ENCODE measurements around the gene CSTB.
A peak's percentile ranks its signal among the peaks of the same experiment; 100 is the strongest.

The CSTB gene

DNA sequence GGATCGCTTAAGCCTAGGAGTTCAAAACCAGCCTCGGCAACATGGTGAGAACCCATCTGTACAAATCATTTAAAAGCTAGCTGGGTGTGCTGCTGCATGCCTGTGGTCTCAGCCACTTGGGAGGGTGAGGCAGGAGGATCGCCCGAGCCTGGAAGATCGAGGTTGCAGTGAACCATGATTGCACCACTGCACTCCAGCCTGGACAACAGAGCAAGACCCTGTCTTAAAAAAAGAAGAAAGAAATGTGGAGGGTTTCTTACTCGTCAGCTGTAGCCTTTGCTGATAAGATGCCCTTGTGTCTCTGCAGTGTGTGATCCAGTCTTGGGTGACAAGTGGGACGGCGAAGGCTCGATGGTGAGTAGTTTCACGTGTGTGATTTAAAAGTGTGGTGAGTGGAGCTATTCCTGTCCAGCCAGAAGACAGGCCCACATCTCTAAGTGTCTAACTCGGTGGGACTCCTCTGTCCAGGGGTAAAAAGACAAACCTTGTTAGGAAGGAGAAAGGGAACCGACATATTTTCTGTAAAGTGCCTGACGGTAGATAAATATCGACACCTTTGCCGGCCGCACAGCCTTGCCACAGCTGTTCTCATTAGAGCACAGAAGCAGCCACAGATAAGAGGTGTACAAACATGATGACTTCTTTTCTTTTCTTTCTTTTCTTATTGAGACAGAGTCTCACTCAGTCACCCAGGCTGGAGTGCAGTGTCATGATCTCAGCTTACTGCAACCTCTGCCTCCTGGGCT lies 30.2 kb downstream of the CSTB start:
- no peak for DNase-seq

DNA sequence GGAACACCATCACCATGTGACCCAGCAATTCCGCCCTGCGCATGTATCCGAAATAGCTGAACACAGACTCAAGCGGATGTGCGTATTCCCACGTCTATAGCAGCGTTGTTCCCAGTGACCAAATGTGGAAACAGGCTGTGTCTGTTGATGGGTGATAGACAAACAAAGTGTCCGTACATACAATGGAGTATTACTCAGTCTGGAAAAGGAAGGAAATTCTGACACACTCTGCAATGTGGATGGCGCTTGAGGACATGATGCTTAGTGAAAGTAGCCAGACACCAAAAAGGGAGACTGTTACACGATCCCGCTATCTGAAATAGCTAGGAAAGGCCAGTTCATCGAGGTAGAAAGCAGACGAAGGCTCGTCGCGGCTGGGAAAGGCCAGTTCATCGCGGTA lies 31.4 kb downstream of the CSTB start:
- DNase-seq, result no peak

DNA sequence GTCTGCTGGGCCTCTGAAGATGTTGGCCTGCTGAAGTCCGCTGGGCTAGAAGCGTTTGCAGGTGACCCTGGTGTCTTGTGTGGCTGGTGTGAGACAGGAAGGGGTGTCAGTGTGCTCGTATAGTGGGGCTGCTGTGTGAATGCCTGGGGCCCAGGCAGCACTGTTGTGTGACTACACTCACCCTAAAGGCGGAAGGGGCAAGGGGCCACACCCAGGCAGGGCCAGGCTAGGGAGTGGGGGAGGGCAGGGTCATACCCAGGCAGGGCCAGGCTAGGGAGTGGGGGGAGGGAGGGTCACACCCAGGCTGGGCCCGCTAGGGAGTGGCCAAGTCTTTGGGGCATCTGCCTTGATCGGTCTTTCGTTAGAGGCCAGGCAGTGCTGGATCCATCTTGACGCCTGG lies 32.2 kb downstream of the CSTB start:
- no peak for DNase-seq

DNA sequence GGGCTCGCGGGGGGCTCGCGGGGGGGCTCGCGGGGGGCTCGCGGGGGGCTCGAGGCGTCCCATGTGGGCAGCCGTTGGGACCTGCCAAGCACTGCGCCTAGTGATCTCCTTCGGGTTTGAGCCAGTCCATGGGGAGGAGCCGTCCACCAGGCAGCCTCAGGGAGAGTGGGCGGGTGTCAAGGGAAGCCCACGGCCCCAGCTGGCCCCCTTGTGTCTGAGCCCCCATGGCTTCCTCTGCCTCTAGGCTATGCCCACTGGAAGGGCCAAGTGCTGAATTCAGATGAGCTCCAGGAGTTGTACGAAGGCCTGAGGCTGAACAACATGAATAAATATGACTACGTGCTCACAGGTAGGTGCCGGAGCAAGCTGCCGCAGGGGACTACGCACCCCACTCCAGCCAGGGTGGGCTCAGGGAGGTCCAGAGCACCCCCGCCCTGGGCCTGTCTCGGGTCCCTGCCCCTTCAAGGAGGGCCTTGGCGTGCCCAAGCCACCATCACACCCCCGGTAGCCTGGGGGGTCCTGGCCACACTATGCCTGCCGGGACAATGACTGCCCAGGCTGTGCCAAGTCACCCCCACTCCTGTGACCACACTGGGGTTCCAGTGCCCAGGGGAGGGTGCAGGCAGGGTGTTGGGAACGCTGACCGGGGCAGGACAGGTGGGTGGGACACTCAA lies 34.5 kb downstream of the CSTB start:
- DNase-seq, result no peak

DNA sequence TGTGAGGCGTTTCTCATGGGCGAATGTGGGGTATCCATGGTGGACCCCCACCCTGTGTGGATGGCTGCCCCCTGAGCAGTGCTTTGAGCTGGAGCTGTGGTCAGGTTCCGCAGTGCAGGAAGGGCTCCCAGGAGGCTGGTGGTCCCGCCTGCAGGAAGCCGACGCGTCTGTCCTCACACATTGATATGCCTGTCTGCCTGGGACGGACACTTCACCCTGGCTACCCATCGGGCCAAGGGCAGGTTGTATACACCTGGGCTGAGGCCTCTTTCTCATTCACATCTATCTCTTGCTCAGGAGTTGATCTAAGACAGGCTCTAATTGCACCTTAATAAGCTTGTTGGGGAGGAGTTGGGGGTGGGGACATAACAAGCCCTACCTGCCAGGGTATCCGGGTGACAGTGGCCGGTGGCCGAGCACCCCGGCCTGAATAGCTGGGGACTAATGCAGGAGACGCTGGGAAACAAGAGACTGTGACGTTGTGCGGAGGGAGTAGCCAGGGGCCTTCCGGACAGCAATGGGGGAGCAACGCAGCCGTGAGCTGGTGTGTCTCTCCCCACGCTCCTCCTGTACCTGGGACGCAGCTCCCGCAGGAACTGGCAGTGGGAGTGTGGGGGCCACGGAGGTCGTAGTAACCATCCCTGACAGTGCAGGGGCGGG lies 35.5 kb downstream of the CSTB start:
- no peak for DNase-seq

DNA sequence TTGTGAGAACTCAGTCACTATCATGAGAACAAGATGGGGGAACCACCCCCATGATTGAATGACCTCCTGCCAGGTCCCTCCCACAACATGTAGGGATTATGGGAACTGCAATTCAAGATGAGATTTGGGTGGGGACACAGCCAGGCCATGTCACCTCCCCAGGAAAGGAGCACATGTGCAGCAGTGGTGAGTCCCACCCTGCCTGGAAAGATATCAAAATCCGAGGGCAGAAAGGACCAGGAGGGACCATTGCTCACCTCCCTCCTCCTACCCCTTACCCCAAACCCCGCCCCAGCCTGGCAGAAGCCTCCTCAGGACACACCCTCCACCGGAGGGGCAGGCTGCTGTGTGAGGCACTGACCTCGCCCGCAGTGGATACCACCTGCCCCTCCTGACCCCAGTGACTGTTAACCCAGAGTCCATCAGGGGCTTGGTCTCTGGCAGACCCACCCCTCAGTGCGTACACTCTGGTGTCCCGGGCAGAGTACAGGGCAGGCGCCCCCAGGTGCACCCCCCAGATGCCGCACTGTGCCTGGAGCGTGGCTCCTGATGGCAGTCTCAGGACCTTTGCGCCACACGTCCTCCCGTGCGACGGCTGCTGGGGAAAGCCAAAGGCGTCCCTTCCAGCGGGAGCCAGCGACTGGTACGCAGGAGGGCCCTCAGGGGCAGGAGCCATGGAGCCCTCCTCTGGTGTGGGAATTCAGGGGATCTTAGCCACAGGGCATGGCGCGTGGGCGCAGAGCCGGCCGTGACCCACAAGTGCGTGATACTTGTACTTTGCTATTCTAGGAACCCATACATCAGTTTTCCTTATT lies 36.3 kb downstream of the CSTB start:
- no peak for DNase-seq

DNA sequence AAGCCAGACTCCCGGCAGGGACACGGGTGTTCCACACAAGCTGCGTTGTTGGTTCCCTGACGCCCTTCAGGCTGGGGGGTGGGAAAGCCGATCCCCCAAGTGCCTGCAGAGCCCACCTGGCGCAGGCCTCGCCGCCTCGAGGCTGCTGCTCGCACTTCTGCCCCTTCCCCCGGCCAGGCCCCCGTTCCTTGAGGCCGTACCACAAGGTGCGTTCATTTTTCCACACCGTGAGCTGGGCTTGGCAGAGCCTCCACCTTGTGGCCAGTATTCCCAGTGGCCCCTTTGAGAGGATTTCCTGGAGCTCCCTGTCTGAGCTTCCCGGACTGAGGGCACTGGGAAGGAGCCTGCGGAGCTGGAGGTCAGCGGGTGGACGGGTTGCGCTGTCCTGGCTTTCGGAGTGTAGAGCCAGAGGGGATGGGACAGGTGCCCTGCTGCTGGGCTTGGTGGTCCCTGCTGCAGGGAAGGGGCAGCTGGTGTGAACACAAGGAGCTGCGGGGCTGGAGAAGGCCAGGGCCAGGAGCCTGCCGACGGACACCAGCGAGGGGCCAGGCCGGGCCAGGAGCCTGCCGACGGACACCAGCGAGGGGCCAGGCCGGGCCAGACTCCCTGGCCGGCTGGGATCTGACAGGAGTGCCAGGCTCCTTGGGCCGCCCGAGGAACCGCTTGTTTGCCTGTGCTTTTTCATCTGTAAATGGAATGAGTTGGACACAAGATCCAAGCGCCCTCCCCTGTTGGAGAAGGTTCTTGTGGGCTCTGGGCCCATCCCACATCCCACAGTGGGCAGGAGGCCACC lies 38.8 kb downstream of the CSTB start:
- DNase-seq, result no peak

DNA sequence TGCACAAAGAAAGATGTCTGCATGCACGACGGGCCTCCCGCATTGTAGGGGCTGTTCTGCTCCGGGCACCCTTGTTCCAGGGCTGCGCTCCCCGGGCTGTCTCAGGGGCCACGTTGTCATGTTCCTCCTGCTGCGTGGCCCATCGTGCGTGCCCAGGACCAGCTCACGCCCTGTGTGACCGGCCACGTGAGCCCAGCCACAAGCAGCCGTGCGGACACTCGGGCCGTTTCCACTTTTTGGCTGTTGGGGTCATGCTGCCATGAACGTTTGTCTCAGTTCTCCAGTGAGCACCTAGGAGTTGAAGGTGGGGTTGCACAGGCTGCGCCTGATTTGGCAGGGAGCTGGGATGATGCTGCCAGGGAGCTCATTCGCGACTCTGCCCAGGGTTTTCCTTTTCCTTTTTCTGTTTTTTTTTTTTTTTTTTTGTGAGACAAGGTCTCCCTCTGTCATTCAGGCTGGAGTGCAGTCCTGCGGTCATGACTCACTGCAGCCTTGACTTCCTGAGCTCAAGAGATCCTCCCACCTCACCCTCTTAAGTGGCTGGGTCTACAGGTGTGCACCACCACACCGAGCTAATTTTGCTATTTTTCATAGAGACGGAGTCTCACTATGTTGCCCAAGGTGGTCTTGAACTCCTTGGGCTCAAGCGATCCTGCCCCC lies 39.8 kb downstream of the CSTB start:
- no peak for DNase-seq

DNA sequence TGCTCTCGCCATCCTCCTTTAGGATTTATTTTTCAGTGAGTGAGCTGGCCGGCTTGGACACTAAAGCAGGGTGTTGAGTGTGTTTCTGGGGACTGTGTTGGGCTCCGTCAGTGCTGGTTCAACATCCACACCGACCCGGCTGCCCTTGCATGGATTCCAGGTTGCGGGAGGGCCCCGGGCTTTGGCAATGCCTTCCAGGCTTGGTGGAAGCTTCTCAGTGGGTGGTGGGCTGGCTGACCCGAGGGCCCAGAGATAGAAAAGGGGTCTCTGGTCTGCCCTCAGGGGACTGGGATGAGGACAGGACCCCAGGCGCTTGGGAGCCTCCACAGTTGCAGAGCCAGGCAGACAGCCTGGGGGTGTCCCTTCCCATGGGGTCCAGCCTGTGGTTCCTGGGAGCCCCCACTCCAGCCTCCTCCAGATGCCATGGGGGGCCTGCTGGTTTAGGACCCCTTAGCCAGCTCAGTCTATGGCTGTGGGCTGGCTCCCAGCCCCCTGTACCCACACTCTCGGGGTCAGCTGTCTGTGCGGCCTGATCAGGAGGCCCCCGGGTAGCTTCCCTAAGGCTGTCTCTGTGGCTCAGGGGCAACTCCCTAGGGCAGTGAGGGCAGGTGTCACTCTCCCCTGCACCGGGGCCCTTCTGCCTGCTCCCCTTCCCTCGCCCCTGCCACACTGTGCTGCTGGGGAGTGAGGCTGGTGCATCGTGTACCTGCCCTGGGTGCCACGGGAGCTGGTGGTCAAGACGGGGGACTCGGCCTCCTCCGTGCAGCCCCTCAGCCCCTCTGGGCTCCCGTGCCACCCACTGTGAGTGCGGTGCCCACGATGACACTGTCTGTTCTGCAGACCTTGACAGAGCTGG lies 40.6 kb downstream of the CSTB start:
- no peak for DNase-seq

DNA sequence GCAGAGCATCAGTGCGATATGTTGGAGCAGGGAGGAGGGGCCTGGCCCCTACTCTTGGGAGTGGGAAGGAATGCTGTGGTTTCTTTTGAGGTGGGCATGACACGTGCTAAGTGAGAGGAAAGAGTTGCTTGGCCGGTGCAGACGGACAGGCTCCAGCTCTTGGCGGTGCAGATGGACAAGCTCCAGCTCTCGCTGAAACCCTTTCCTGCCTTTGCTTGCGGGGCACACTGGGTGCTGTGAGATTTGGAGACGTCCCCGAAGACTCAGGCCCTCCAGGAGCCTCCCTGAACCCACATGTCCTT lies 41.2 kb downstream of the CSTB start:
- DNase-seq, result no peak

DNA sequence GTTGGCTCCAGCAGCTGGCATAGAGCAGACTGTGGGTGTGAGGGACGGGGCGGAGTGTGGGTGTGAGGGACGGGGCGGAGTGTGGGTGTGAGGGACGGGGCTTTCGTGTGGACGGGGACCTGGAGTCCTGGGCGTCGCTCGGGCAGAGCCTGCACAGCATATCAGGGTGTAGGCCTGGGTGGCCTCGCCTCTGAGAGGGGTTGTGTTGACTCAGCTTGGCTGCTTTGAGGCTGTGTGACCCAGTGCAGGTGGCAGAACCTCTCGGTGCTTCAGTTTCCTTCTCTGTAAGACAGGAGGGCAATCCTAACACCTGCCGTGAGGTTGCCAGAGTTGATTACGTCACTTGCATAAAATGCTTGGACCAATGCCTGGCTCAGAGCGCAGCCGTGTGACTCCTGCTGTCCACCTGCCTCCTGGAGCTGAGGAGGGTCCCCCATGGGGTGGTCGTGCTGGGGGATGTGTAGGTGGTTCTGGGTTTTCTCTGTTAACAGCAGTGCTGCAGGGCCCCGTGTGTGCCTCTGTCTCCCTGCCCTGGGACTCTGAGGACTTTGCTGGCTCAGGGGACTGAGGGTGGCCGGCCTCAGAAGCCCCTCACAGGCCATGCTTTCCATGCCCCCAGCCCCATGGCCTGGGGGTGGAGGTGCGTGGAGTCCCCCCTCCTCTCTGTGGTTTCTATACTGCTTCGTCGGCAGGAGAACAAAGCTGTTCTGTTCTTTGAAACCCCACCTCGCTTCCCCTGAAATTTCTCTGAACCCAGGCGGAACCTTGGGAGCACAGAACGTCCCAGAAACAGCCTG lies 41.8 kb downstream of the CSTB start:
- DNase-seq, result no peak

DNA sequence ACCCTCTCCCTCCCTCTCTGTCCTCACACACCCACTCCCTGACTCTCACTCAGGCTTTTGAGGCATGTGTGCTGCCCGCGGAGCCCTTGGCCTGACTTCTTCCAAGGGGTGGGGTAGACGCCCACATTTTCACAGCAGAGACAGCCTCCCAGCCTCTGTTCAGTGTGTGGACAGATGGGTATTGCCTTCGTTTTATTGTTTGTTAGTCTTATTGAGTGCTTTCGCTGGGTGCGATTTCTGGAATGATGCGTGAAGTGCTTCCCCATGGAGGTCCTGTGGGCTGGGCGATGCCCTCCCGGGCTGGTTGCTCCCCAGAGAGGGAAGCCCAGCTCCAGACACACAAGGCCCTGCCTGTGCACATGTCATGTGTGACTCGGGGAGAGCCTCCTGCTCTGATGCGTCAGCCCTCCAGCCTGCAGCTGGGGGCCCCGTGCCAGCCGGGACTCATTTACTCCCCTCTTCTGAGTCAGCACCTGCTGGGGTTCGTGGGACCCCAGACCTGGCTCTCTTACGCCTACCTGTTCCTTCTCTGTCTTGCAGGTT lies 42.5 kb downstream of the CSTB start:
- DNase-seq, result no peak

DNA sequence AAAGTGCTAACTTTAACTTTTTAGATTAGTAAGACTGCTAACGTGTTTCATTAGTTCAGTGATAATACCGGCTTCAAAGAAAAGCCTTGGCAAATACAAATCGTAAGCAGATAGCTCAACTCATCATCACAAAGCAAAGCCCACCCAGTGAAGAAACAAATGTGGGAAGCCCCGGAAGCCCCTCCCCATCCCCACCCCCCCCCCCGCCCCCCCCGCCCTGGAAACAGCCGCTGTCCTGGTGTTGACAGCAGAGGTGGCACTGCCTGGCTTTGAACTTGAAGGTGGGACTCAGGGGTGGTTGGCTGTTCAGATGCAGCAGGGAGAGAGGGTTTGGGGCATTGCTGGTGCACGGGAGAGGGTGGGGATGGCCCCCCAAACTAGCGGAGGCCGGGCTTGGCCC lies 43.0 kb downstream of the CSTB start:
- DNase-seq, result no peak

DNA sequence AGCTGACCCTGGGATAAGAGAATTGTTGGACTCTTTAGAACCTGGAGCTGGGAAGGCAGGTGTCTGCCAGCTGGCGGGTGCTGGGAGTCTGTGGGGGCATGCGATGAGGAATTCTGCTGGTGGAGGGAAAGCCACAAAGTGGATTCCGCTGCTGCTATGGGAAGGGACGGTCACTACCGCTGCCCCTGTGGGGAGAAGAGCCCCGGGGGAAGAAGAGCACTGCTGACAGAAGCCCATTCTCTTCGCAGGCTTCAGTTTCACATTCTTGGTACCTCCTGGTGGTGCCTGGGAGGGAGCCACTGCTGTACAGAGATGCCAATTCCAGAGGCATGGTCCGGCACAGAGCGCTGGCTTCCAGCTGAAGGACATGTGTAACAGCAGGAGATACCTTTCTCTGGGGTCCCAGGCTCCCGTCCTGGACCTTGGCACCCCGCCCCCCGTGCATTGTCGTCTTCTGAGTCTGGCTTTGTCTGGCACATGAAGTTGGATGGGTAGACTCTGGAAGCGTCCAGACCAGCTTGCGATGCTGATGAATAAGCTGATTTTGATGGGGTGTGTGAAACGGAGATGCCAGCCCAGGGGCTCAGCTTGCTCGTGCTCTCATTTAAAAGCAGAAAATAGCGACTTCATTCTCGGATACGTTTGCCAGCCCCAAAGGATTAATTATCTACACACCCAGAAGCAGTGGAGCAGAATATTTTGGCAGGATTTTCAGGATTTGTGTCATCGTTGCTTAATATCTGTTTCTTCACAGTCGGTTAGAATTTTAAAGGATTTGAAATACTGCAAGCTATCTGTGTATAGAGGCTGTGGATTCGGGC lies 44.0 kb downstream of the CSTB start:
- no peak for DNase-seq

DNA sequence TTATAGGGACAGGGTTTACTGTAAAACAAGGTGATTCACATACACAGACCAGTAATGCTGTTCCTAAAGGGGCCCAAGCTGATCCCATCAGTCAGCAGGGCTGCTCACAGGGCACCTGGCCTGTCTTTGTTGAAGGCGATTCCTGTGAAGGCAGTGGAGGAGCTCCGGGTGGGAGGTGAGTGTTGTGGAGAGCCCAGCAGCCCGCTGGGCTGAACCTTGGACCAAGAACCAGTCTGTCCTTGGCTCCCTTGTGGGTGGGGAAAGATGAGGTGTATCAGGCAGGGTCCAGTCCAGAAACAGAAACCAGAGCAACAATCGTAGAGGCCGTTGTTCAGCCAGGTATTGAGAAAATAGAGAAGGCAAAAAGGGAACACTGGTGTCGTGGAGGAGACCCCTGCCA lies 44.6 kb downstream of the CSTB start:
- DNase-seq, result no peak

DNA sequence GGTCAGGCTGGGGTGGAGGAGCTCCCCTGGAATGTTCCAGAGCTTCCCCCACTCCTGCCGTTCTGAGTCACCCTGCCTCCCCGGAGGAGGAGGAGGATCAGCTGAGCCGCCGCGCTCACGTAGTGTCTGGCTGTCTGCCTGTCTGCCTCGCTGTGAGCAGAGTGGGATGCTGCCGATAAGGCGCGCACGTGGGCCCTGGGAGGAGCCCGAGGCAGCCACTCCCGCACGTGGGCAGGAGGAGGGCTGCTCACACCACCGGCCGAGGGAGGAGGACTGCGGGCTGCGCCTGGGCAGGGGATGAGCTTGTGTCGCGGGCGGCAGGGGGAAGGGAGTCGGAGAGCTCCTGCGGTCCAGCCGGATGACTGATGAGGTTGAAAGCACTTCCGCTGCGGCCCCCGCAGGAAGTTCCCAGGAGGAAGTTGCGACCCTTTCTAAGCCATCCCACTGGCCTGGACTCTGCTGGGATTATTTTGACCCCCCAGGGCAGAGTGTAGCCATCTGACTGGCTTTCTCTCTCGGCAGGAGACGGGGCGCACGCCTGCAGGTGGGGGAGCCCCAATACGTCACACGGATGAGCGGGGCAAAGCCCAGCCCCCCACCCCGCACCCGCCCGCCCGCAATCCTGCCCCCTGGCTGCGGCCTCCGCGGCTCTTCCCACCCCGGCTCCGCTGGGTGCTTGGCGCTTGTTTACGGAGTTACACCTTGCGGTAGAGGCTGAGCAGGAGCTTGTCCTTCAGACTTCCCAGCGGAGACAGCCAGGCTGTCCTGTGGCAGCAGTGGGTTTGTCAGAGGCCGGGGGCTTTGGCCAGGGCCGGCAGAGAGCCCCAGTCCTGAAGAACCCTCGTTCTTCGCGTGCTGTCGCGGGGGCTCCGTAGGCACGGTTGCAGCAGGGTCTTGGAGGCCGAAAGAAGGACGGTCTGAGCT lies 47.4 kb downstream of the CSTB start:
- peak; percentile 53 for DNase-seq

DNA sequence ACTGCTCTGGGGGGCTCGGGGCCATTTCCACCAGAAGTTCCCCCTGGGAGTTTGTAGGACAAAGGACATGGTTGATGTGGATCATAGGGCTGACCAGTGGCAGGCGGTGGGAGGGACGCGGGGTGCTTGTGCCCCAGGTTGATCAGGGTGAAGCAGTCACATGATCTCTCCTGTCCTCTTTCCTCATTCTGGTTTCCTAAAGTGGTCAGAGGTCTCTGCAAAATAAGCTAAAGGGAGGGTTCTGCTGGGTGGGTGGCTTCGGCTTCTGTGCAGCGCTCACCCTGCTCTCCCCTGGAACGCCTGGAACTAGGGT lies 48.0 kb downstream of the CSTB start:
- no peak for DNase-seq

DNA sequence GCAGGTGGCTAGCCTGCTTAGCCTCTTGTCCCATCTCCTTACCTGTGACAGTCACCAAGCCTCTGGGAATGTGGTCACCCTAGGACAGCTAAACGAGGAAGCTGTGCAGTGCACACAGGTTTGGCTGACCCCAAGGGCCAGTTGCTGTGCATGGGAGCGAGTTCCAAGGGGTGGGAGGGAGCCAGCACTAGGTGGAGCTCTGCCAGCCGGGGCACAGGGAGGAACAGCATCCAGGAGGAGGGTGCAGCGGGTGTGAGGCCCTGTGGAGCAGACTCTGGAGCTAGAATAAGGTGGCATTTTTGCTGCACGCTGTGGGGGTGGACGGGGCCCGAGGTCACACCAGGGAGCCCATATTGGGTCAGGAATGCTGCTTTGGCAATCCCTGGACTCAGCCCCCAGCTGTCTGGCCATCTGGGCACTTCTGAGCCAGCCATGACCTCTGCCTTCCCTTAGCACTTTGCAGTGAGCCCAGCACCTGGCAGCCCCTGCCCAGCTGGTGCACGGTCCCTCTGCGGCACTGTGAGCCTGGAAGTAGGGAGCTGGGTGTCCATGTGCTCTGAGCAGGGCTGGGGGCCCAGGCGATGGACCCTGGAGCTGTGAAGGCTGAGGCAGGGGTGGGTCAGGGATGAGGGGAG lies 48.5 kb downstream of the CSTB start:
- DNase-seq, result peak; percentile 8
